Inferior parietal cortex (tissue), 1 donor: ENCODE data around the gene ELFN1.

ENCODE experiments used
- DNase-seq: peaks from one replicate; pipeline ENCODE4 v3.0.0-alpha.2; 2016; ENCODE audit errors: extremely low spot score

ELFN1 gene

DNA sequence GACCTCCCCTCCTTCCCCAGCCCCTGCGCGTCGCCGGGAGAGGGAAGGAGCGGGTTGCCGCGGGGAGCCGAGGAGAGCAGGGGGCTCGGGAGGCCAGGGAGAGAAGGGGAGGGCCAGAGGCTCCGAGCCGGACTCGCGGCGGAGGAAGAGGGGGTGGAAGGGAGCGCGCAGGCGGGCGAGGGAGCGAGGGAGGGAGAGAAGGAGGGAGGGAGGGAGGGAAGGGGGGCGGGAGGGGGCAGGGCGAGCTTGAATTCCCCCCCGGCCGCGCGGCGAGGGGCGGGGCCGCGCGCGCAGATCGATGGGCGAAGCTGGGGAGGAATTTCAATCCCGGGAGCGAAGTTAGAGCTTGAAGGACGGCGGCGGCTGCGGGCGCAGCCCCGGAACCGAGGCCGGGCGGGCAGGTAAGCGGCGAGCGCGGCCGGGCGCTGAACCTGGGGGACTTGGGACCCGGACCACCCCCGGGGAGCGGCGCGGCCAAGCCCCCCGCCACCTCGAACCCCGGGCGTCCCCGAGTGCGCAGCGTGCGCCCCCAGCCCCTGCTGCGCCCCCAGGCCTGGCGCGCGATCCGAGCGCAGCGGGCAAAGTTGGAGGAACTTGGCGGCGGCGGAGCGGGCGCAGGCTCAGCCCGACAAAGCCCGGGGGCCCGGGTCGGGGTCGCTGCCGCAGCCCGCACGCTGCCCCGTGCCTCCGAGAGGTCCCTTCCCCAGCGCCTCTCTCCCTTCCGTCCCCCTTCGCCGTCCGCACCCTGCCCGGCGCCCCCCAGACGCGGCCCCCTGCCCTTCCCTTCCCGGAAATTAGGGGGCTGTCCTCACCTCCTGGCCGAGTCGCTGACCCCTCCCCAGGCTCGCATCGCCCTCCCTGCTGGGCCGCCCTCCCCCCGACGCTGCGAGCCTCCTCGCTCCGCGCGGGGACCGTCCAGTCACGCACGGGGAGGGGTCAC is at the start of gene ELFN1:
ELFN1 (plus strand) TSS at position 324 of the 940 bp plus-strand sequence. CDS start 74,320 bp downstream, outside the sequence.
- no peak for DNase-seq

GRCh38 chr7:1620835-1621234 is 49.2 kb upstream of the ELFN1 start:
- no peak for DNase-seq

- DNase-seq = no peak
Observed at GRCh38 chr7:1621718-1622117, 48.4 kb upstream of the ELFN1 start.

GRCh38 chr7:1622441-1622840 is 47.6 kb upstream of the ELFN1 start:
- no peak for DNase-seq

- no peak for DNase-seq
Observed at GRCh38 chr7:1623810-1624209, 46.3 kb upstream of the ELFN1 start.

DNA sequence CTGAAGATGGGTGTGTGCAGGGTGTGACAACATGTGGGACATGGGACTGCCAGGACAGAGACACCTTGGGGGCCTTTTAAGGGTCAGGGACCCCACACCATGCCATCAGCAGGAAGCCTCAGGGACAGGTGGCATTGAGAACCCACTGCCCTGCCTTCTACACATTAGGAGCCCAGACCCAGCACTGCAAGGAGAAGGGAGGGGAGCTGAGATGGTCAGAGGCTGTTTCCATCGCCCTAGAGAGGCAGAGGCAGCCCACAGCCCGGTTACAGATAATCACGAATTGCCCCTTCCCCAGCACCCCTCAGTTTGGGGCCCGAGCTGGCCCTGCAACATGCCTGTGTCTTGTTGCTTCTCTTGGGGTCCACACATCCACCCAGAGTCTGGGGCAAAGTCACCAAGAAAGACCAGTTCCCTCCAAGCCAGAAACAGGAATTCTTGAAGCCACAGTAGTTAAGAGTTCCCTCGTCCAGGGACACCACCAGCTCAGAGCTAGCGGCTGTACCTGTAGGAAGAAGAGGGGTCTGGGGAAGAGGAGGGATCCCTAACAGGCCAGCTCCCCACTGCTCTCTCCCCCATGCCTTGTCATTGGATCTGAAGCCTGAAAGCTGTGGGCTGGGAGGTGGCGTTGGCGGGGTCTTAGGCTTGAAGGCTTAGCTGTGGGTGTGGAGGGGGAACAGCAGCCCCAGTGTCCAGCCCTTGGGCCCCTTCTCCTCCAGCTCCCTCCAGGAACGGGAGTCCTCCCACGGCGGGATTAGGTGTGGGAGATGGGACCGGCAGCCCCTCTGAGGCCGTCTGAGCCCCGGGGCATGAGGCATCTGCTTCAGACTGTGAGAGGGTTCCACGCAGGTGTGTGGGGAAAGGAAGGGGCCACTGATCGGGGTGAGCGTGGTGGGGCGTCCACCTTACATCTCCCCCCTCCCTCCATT is 44.8 kb upstream of the ELFN1 start:
- no peak for DNase-seq

GRCh38 chr7:1626769-1627168 is 43.3 kb upstream of the ELFN1 start:
- no peak for DNase-seq

DNA sequence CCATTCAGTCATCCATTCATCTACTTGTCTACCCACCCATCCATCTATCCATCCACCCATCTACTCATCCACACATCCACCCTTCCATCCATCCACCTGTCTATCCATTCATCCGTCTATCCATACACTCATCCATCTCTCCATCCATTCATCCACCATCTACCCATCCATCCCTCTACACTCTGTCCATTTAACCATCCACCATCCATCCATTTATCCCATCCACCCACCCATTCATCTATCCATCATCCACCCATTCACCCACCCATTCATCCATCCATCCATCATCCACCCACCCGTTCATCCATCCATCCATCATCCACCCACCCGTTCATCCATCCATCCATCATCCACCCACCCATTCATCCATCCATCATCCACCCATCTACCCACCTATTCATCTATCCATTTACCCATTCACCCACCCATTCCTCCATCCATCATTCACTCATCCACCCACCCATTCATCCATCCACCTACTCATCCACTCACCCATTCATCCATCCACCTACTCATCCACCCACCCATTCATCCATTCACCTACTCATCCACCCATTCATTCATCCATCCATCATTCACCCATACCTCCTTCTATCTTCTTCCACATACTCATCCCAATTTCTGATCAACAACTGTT is 39.3 kb upstream of the ELFN1 start:
- DNase-seq = no peak

DNA sequence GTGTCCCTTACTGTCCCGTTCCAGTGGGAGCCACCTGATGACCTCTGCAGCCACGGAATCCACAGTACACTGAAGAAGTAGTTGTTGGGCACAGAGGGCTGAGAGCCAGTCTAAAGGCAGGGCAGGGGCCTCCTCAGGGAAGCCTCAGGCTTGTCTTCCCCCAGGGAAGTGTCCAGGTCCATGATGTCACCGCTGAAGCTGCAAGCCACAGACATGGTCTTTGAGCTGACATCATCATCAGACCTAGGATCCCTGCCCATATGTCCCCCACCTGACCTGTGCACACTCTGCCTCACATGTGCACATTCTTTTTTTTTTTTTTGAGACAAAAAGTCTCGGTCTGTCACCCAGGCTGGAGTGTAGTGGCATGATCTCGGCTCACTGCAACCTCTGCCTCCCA is 38.4 kb upstream of the ELFN1 start:
- no peak for DNase-seq

- no peak for DNase-seq
Observed at GRCh38 chr7:1632506-1632905, 37.6 kb upstream of the ELFN1 start.

DNA sequence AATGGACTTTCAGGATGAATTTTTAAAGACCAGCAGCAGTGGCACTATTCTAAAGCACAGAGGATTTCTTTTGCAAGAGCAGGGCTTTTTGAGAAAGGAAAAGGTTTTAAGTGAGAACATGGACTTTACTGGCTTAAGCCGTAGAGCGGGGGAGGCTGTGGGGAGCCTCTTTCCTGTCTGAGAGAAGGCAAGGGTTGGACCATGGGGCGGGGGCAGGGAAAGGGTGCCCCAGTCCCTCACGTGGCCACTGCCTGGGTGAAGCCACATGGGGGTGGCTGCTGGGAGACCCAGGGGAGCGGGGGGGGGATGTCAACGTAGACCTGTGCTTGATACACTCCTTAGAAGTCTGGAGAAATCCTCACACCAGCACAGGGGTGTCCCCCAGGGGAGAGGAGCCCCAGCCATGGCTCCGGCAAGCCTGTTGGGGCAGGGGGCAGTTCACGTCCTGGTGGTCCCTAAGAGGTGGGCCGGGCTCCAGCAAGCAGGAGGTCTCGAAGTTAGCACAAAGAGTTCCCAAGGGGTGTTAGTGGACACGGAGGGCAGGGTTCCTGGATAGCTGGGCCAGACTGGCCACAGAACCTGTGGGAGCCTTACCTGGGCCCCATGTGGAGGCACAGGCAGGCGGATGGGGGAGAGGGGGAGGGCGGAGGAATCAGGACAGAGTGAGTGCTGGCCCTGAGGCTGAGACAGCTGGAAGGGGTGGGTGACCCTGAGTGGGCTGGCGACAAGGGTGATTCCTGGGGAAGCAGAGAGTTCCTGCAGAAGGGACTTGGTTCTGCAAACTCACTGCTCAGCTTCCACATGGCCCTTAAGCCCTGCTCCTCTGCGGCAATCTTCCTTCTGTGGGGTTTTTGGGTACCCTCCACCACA is 36.9 kb upstream of the ELFN1 start:
- no peak for DNase-seq

- no peak for DNase-seq
Observed at GRCh38 chr7:1635401-1635800, 34.7 kb upstream of the ELFN1 start.

GRCh38 chr7:1637155-1637554 is 32.9 kb upstream of the ELFN1 start:
- DNase-seq = no peak

GRCh38 chr7:1638215-1638661 is 31.8 kb upstream of the ELFN1 start:
- no peak for DNase-seq

DNA sequence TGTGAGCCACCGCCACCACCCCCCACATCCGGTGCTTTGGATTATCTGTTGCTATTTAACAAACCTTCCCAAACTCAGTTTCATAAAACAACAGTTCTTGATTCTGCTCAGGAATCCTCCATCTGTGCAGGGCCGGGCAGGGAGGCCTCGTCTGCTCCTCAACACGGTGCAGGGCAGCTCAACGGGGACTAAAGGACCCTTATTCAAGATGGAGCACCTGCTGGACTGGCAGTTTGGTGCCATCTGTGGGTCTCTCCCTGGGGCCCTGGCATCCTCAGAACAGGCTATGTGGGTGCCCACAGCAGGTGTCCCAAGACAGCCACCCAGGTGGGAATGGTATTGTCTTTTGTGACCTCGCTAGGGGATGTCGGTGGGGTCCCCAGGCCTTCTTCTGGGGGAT is 31.0 kb upstream of the ELFN1 start:
- no peak for DNase-seq

DNA sequence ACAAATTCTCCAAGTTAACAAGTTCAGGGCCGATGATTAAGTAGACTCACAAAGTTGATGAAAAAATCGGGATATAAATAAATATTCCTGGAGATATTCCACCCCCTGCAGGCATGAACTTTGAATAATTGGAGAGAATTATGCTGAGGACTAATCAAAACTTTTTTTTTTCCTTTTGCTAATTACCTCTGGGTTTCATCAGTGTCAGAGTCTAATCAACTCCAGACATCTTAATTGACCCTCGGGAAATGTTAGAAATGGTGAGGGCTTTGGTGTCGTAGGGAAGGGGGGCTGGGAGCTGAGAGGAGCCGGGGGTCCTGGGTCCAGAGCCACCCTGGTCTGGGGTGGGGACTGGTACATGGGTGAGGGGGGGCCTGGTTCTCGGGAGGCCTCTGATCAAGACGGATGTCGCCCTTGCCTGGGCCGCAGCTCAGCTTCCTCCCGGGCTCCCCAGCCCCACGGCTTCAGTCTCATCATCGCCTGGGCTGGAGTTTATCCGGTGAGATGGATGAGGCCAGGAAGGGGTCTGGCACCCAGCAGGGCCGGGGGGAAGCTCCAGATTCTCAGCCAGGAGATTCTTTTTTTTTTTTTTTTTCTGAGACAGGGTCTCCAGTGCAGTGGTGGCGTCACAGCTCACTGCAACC is 30.4 kb upstream of the ELFN1 start:
- DNase-seq = no peak

GRCh38 chr7:1640376-1641172 is 29.5 kb upstream of the ELFN1 start:
- no peak for DNase-seq

DNA sequence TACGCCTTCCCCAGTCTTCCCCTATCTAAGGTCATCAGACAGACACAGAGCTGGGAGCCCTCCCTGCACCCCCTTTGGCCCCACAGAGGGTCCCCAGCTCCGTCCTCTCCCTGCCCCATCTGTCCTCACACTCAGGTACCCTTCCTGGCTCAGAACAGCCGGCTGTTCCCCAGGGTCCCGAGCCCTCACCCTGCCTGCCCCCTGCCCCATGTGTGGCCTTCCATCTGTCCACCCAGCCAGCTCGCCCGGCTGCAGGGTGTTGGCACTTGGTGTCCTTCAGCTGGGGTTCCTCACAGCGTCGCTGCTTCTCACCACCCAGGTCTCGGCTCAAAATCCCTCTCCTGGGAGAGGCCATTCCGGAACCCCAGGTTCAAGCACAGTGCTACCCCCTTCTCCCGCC is 28.9 kb upstream of the ELFN1 start:
- DNase-seq = no peak

- no peak for DNase-seq
Observed at GRCh38 chr7:1641661-1642260, 28.3 kb upstream of the ELFN1 start.
